IPS-NIHi11 (cell line): Measurements from ENCODE around the gene SPSB2.

ENCODE experiments used
- DNase-seq: peaks from one replicate; pipeline ENCODE4 v3.0.0; 2012; ENCODE audit warnings: mixed read lengths, low spot score

The SPSB2 gene

GRCh38 chr12:6832125-6832524, 41.0 kb downstream of the SPSB2 start:
- no peak for DNase-seq

DNA sequence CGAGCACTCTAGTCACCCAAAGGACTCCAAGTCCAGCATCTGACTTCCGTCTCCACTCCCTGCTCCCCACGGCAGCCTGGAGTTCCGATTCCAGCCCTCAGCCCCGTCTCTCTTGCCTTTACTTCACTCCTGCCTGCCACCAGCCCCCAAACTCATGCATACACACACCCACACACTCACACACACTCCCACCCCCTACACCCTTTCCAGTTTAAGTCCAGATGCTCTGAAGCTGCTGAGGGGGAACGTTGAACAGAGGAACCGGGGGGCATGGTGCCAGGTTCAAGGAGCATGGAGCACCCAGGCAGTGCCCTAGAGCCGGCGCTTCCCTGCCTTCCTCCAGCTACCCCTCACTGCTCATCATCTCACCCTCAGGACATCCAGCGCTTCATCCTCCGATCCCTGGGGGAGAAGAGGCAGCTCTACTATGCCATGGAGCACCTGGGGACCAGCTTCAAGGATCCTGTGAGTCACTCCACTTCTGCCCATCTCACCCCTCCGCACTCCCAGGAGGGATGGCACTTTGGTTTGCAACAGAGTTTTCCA, 41.6 kb downstream of the SPSB2 start:
- DNase-seq: no peak

DNA sequence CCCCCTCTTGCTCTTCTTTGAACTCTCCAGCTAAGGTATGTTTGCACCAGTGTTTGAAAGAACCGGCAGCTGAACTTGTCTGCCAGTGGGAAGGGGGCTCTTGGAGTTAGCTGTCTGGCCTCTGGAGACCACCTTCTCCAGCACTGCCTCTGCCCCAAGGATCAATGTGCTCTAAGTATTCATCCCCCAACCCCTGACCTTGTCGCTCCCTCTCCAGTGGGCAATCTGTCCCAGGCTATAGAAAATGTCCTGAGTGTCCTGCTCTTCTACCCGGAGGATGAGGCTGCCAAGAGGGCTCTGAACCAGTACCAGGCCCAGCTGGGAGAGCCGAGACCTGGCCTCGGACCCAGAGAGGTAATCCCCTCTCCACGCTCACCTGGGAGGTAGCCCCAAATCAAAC, 42.1 kb downstream of the SPSB2 start:
- DNase-seq: no peak

DNA sequence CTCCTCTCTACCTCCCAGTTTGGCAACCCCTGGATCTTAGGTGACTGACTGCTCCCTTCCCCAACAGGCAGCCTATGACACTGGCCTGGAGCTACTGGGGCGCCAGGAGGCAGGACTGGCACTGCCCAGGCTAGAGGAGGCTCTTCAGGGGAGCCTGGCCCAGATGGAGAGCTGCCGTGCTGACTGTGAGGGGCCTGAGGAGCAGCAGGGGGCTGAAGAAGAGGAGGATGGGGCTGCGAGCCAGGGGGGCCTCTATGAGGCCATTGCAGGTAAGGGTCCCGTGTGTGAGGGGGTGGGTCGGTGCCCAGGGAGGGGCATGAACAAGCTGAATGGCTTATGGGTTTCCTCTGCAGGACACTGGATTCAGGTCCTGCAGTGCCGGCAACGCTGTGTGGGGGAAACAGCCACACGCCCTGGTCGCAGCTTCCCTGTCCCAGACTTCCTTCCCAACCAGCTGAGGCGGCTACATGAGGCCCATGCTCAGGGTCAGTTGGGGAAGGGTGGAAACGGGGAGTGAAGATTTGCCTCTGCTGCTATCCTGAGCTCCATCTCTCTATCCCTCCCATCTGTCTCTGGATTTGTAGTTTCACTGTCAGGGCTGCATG, 42.7 kb downstream of the SPSB2 start:
- DNase-seq: no peak

DNA sequence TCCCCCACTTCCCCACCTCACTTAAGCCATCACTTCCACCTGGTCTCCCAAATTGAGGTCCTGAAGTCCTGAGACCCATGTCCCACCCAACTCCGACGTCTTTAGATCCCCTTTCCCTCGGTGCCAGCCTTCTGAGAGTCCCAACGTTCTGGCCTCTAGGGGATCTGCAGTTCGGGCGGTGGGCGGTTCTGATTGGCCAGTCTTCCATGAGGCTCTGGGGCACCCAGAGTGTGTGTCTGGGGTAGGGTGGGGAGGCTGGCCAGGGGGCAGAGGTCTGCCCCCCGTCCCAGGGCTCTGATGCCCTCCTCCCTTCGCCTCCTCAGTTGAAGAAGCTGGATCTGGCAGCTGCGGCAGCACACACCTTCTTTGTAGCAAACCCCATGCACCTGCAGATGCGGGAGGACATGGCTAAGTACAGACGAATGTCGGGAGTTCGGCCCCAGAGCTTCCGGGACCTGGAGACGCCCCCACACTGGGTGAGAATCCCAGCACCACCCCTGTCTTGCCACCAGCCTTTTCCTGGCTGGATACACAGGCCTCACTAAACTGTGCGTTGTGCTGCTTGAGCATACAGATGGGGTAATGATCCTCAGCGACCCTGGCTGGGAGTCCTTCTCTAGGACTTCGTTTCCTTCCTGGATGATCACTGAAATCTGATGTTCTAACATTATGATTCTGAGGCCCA, 43.4 kb downstream of the SPSB2 start:
- DNase-seq: peak; percentile 59

GRCh38 chr12:6828781-6829535, 44.1 kb downstream of the SPSB2 start:
- DNase-seq: peak; percentile 79

DNA sequence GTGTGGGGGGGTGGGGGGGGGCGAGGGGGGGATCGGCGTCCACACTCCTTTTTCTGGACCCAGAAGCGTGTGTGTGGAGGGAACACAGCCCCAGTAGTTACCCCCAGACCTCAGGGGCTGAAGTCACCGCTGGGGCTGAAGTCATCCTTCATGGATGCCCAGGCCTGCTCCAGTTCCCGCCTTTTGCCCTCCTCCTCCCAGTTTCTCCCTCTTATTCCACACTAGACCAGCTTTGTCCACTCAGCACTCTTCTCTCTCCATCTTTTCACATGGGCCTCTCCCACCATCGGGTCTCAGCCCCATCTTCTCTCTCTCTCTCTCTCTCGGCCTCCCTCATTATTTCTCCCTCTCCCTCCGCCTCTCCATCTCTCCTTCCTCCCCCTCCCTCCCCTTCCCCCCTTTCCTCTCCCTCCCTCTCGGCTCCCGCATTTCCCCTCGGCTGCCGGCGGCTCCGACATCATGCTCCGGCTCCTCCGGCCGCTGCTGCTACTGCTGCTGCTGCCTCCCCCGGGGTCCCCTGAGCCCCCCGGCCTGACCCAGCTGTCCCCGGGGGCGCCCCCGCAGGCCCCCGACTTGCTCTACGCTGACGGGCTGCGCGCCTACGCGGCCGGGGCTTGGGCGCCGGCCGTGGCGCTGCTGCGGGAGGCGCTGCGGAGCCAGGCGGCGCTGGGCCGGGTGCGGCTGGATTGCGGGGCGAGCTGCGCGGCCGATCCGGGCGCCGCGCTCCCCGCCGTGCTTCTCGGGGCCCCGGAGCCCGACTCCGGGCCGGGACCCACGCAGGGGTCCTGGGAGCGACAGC, 44.9 kb downstream of the SPSB2 start, which contains the start of gene P3H3:
Gene P3H3 (plus strand): TSS at position 426 of the 799 bp plus-strand sequence. CDS start 34 bp downstream, at position 460.
- DNase-seq: peak; percentile 68

DNA sequence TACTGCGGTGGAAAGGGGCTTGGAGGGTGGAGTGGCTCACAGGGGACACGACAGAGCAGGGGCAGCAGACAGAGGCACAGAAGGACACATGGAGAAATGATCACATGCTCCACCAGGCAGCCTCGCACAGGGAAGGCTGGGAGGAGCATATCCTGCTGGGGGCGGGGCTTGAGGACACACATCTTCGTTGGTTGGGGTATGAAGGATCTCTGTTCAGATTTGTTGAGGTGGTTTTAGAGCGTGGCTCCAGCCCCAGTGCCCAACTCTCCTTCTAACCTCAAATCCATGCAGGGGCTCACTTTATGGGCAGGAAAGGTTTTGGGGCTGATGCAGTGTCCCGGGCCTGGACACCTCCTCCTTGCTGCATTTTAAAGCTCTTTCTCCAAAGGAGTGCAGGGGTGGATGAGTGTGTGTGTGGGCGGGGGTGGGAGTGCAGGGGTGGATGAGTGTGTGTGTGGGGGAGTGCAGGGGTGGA, 45.6 kb downstream of the SPSB2 start:
- peak; percentile 86 for DNase-seq

DNA sequence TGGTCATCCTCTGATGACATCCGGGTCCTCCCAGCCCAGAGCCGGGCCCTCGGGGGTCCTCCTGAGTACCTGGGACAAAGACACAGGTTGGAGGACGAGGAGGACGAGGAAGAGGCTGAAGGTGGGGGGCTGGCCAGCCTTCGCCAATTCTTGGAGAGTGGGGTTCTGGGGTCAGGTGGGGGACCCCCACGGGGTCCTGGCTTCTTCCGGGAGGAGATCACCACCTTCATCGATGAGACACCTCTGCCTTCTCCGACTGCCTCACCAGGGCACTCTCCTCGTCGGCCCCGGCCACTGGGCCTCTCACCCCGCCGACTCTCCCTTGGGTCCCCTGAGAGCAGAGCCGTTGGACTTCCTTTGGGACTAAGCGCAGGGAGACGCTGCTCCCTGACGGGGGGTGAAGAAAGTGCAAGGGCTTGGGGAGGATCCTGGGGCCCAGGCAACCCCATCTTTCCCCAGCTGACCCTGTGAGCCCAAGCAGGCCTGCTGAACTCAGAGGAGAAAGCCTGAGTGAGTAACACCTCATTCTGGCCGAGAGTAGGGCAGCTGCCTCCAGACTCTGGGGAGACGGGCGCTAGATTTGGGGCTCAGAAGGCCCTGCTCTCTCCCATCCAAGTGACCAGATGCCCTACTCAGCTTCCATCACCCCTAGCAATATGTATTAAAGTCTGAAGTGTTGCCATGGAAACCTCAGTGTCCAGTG, 46.2 kb downstream of the SPSB2 start:
- no peak for DNase-seq

- no peak for DNase-seq
Measured at GRCh38 chr12:6826125-6826733, 46.9 kb downstream of the SPSB2 start.

- DNase-seq: peak; percentile 85
Measured at GRCh38 chr12:6825398-6826124, 47.5 kb downstream of the SPSB2 start.

- DNase-seq: no peak
Measured at GRCh38 chr12:6824901-6825381, 48.2 kb downstream of the SPSB2 start.

DNA sequence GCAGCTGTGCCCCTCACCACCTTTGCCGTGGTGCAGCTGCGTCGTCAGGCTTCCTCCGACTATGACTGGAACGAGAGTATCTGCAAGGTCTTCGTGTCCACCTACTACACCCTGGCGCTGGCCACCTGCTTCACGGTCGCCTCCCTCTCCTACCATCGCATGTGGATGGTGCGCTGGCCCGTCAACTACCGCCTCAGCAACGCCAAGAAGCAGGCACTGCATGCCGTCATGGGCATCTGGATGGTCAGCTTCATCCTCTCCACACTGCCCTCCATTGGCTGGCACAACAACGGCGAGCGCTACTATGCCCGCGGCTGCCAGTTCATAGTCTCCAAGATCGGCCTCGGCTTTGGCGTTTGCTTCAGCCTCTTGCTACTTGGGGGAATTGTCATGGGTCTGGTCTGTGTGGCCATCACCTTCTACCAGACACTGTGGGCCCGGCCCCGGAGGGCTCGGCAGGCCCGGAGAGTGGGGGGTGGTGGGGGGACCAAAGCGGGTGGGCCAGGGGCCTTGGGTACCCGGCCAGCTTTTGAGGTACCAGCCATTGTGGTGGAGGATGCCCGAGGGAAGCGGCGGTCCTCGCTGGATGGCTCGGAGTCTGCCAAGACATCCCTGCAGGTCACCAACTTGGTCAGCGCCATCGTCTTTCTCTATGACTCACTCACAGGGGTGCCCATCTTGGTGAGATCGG, 48.9 kb downstream of the SPSB2 start:
- no peak for DNase-seq

GRCh38 chr12:6823182-6824084, 49.7 kb downstream of the SPSB2 start:
- no peak for DNase-seq

GRCh38 chr12:6822426-6823135, 50.5 kb downstream of the SPSB2 start:
- DNase-seq: no peak

DNA sequence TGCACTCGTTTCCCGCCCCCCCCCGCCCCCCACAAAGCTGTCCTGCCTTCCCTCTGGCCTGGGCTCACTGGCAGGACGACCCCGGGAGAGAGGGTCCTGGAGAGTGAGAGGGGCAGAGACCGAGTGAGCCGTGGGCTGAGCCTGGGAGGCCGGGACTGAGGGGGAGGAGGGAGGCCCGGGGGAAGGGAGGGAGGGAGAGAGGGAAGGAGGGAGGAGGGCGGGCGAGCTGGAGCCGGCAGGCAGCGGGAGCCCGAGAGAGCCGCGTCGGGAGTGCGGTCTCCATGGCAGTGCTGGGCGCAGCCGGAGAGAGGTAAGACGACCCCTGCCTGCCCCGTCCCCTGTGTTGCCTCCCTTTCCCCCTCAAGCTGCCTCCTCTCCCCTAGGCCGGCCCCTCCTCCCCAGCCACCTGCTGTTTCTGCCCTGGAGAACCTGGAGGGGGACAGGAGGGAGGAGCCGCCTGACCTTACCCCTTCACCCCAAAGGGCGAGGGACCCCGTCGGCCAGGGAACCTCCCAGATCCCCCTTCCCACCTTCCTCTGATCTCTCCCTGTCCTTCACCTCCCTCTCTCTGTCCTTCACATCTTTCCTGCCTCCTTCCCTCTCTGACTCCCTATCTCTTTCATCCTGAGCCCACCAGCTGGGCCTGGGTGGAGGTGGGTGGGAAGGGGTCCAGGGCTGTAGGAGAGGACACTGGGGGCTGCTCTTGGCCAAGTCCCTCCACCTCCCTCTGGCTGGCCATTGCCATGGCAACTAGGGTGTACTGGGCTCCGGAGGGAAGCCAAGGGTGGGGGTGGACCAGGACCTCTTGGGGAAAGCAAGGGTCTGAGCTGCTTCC, 51.3 kb downstream of the SPSB2 start, which contains the start of gene GPR162:
Gene GPR162 (plus strand): TSS at position 231 of the 835 bp plus-strand sequence. CDS start 2,078 bp downstream, outside the sequence.
- DNase-seq: peak; percentile 87
